ENCODE results near the gene RAP1A.
A peak's percentile ranks its signal among the peaks of the same experiment; 100 is the strongest.

The RAP1A gene

GRCh38 chr1:111619635-111620440 lies at the start of gene RAP1A:
Gene RAP1A, plus strand, starts transcription at chr1:111619789. Its CDS starts 71,572 bp downstream, at chr1:111691361.
- peak; percentile 86 for DNase-seq

- DNase-seq: no peak
These were observed 49.7 kb upstream of the RAP1A start for GRCh38 chr1:111569913-111570312.

- DNase-seq: no peak
These were observed 48.8 kb upstream of the RAP1A start for GRCh38 chr1:111570781-111571181.

GRCh38 chr1:111571239-111571638 lies 48.4 kb upstream of the RAP1A start:
- no peak for DNase-seq

- DNase-seq: no peak
These were observed 47.6 kb upstream of the RAP1A start for GRCh38 chr1:111571987-111572386.

GRCh38 chr1:111576547-111576946 lies 43.0 kb upstream of the RAP1A start:
- no peak for DNase-seq

- no peak for DNase-seq
These were observed 41.8 kb upstream of the RAP1A start for GRCh38 chr1:111577814-111578213.

GRCh38 chr1:111581166-111581565 lies 38.4 kb upstream of the RAP1A start:
- DNase-seq: no peak

- DNase-seq: no peak
These were observed 37.6 kb upstream of the RAP1A start for GRCh38 chr1:111582016-111582415.

- no peak for DNase-seq
These were observed 36.7 kb upstream of the RAP1A start for GRCh38 chr1:111582644-111583618.

- no peak for DNase-seq
These were observed 34.0 kb upstream of the RAP1A start for GRCh38 chr1:111585447-111586086.

GRCh38 chr1:111586112-111586511 lies 33.5 kb upstream of the RAP1A start:
- no peak for DNase-seq

- DNase-seq: no peak
These were observed 31.9 kb upstream of the RAP1A start for GRCh38 chr1:111587509-111588174.

- no peak for DNase-seq
These were observed 27.7 kb upstream of the RAP1A start for GRCh38 chr1:111591937-111592336.

GRCh38 chr1:111592389-111593361 lies 26.9 kb upstream of the RAP1A start:
- no peak for DNase-seq

- no peak for DNase-seq
These were observed 25.9 kb upstream of the RAP1A start for GRCh38 chr1:111593403-111594305.

- DNase-seq: no peak
These were observed 25.3 kb upstream of the RAP1A start for GRCh38 chr1:111594306-111594693.

GRCh38 chr1:111595807-111596206 lies 23.8 kb upstream of the RAP1A start:
- DNase-seq: no peak

- no peak for DNase-seq
These were observed 23.1 kb upstream of the RAP1A start for GRCh38 chr1:111596499-111596898.

GRCh38 chr1:111597426-111597825 lies 22.2 kb upstream of the RAP1A start:
- no peak for DNase-seq
